H9 (cell line): ENCODE data around the gene MAST1. TPM values are rescaled to one million over a fixed set of nuclear protein-coding genes. Genes with fewer than 3 reads are reported as not detected.

ENCODE experiments used
- DNase-seq: peaks from one replicate; pipeline ENCODE4 v3.0.0-alpha.2; 2017
- H2AFZ ChIP-seq: one replicate; pipeline ENCODE4 v1.6.1; 2013; ENCODE audit warnings: mild to moderate bottlenecking, low read length, control low read depth, moderate library complexity
- H2AK5ac ChIP-seq: 2 replicates; pipeline ENCODE4 v1.6.1; 2013; ENCODE audit warnings: low read length, control low read depth, mixed read lengths; ENCODE audit not compliant: insufficient read length
- H2BK120ac ChIP-seq: one replicate; pipeline ENCODE4 v1.6.1; 2013; ENCODE audit warnings: low read depth, mild to moderate bottlenecking, low read length, control low read depth, inconsistent platforms; ENCODE audit not compliant: poor library complexity, severe bottlenecking
- H2BK12ac ChIP-seq: 2 replicates; pipeline ENCODE4 v1.6.1; 2013; ENCODE audit warnings: low read length, control low read depth, mixed read lengths, low read depth; ENCODE audit not compliant: insufficient read length
- H2BK15ac ChIP-seq: 2 replicates; pipeline ENCODE4 v1.6.1; 2013; ENCODE audit warnings: low read depth, low read length, control low read depth
- H2BK20ac ChIP-seq: one replicate; pipeline ENCODE4 v1.6.1; 2013; ENCODE audit warnings: low read depth, mild to moderate bottlenecking, low read length, control low read depth, inconsistent platforms; ENCODE audit not compliant: poor library complexity, severe bottlenecking
- H2BK5ac ChIP-seq: 2 replicates; pipeline ENCODE4 v1.6.1; 2013; ENCODE audit warnings: low read length, control low read depth, mixed read lengths; ENCODE audit not compliant: insufficient read length
- H3K14ac ChIP-seq: 2 replicates; pipeline ENCODE4 v1.6.1; 2013; ENCODE audit warnings: low read length, control low read depth; ENCODE audit not compliant: insufficient read depth
- H3K18ac ChIP-seq: 2 replicates; pipeline ENCODE4 v1.6.1; 2013; ENCODE audit warnings: low read depth, mild to moderate bottlenecking, mixed read lengths, low read length, control low read depth; ENCODE audit not compliant: insufficient read length
- H3K23ac ChIP-seq: 2 replicates; pipeline ENCODE4 v1.6.1; 2013; ENCODE audit warnings: low read length, control low read depth, mixed read lengths, low read depth; ENCODE audit not compliant: insufficient read length
- H3K23me2 ChIP-seq: 2 replicates; pipeline ENCODE4 v1.6.1; 2013; ENCODE audit warnings: low read depth, mild to moderate bottlenecking, mixed read lengths, low read length, control low read depth; ENCODE audit not compliant: insufficient read length, poor library complexity, severe bottlenecking
- H3K27ac ChIP-seq: 2 replicates; pipeline ENCODE4 v1.5.1; 2013; ENCODE audit warnings: low read length, control low read depth, mixed read lengths, low read depth; ENCODE audit not compliant: insufficient read length
- H3K27me3 ChIP-seq: 2 replicates; pipeline ENCODE4 v1.6.1; 2013; ENCODE audit warnings: low read length, control low read depth, inconsistent platforms; ENCODE audit not compliant: insufficient read depth
- H3K4ac ChIP-seq: 2 replicates; pipeline ENCODE4 v1.6.1; 2013; ENCODE audit warnings: low read depth, mild to moderate bottlenecking, control low read depth, inconsistent platforms, low read length, moderate library complexity
- H3K4me1 ChIP-seq: 2 replicates; pipeline ENCODE4 v1.6.1; 2013; ENCODE audit warnings: low read length, control low read depth, inconsistent platforms; ENCODE audit not compliant: insufficient read depth
- H3K4me2 ChIP-seq: 2 replicates; pipeline ENCODE4 v1.6.1; 2013; ENCODE audit warnings: low read length, control low read depth, mixed read lengths; ENCODE audit not compliant: insufficient read length, insufficient read depth
- H3K56ac ChIP-seq: 2 replicates; pipeline ENCODE4 v1.6.1; 2013; ENCODE audit warnings: low read depth, mild to moderate bottlenecking, mixed read lengths, low read length, control low read depth; ENCODE audit not compliant: insufficient read length
- H3K79me1 ChIP-seq: 2 replicates; pipeline ENCODE4 v1.6.1; 2013; ENCODE audit warnings: low read depth, mild to moderate bottlenecking, moderate library complexity, low read length, control low read depth, inconsistent platforms; ENCODE audit not compliant: insufficient read depth, poor library complexity, severe bottlenecking
- H3K79me2 ChIP-seq: 2 replicates; pipeline ENCODE4 v1.6.1; 2013; ENCODE audit warnings: low read length, control low read depth, inconsistent platforms; ENCODE audit not compliant: insufficient read depth
- H3K9ac ChIP-seq: 2 replicates; pipeline ENCODE4 v1.6.1; 2013; ENCODE audit warnings: low read length, control low read depth, mixed read lengths; ENCODE audit not compliant: insufficient read length; ENCODE audit errors: extremely low read depth
- H3K9me3 ChIP-seq: one replicate; pipeline ENCODE4 v1.6.1; 2013; ENCODE audit warnings: low read depth, low read length, inconsistent platforms; ENCODE audit not compliant: control insufficient read depth
- H3T11ph ChIP-seq: one replicate; pipeline ENCODE4 v1.6.1; 2013; ENCODE audit warnings: mild to moderate bottlenecking, low read length, control low read depth, inconsistent platforms
- H4K20me1 ChIP-seq: one replicate; pipeline ENCODE4 v1.6.1; 2013; ENCODE audit not compliant: control insufficient read depth, insufficient read length, insufficient read depth
- H4K5ac ChIP-seq: 2 replicates; pipeline ENCODE4 v1.6.1; 2013; ENCODE audit warnings: low read depth, mild to moderate bottlenecking, mixed read lengths, low read length, control low read depth; ENCODE audit not compliant: insufficient read length
- H4K8ac ChIP-seq: replicated peaks from 2 replicates; pipeline ENCODE4 v1.6.1; 2013; ENCODE audit warnings: low read length, control low read depth, mixed read lengths, low read depth; ENCODE audit not compliant: insufficient read length
- H4K91ac ChIP-seq: 2 replicates; pipeline ENCODE4 v1.6.1; 2013; ENCODE audit warnings: low read depth, mild to moderate bottlenecking, moderate library complexity, mixed read lengths, low read length, control low read depth; ENCODE audit not compliant: insufficient read length
- H3K27ac Mint-ChIP-seq, 3 experiments: 2 replicates in 2 of 3; 3 replicates in 1 of 3; pipeline ENCODE4 v1.8.0; 2020 to 2021; ENCODE audit warnings: mixed read lengths in 3 of 3, mild to moderate bottlenecking in 1 of 3, moderate library complexity in 1 of 3
- H3K27me3 Mint-ChIP-seq: 2 replicates; pipeline ENCODE4 v1.8.0; 2021; ENCODE audit warnings: low read depth, mild to moderate bottlenecking, moderate library complexity, mixed read lengths
- H3K36me3 Mint-ChIP-seq, 3 experiments: 2 replicates in 2 of 3; 3 replicates in 1 of 3; pipeline ENCODE4 v1.8.0; 2020 to 2021; ENCODE audit warnings: low read depth in 3 of 3, mixed read lengths in 3 of 3; ENCODE audit not compliant: insufficient read depth in 1 of 3
- H3K4me1 Mint-ChIP-seq, 2 experiments: 2 replicates each; pipeline ENCODE4 v1.8.0; 2020; ENCODE audit warnings: mixed read lengths in 2 of 2
- H3K4me3 Mint-ChIP-seq, 2 experiments: 2 replicates in 1 of 2; 3 replicates in 1 of 2; pipeline ENCODE4 v1.8.0; 2020 to 2021; ENCODE audit warnings: mild to moderate bottlenecking in 2 of 2, mixed read lengths in 2 of 2, moderate library complexity in 1 of 2
- H3K9me3 Mint-ChIP-seq, 2 experiments: 2 replicates in 1 of 2; 3 replicates in 1 of 2; pipeline ENCODE4 v1.8.0; 2020; ENCODE audit warnings: mild to moderate bottlenecking in 2 of 2, mixed read lengths in 2 of 2, moderate library complexity in 1 of 2
- WGBS: extraction: QIAGEN DNeasy Blood & Tissue Kit; methylation state at CpG from one replicate; pipeline ENCODE4 v1.1.7; 2013; ENCODE audit warnings: missing lambda C conversion rate, low lambda C conversion rate, mixed read lengths; ENCODE audit not compliant: insufficient read length; ENCODE audit errors: extremely low coverage; 5-methylcytosine and 5-hydroxymethylcytosine counted together
- total RNA-seq: library from RNA; stranded (reverse); gene quantifications from 2 replicates; pipeline ENCODE4 v1.2.1, GENCODE V29; 2021
- TF ChIP-seq, protein P1 (sequence below): fragments of 200-600 bp; sonication (generic); conservative IDR thresholded peaks from 3 replicates; pipeline ENCODE4 v1.8.0; 2021; ENCODE audit warnings: antibody characterized with exemption, mild to moderate bottlenecking

Gene MAST1
- total RNA-seq, 1 experiment from 2014 or later = 15.1 TPM

- WGBS = no CpG with 5 or more reads among the region's 46 CpGs
- H3K27me3 Mint-ChIP-seq = peaks cover 8% of the 10 kb centered on the region
- no peak overlapping the region for H3K23ac ChIP-seq
- no peak overlapping the region for H4K5ac ChIP-seq
- no peak overlapping the region for H3K56ac ChIP-seq
- H4K20me1 ChIP-seq = no peaks in the 10 kb centered on the region
- peak overlapping the region; percentile 63 to 91 (median 90); a peak in 5 of 7 replicates for H3K27ac Mint-ChIP-seq
- no peak overlapping the region for H2AFZ ChIP-seq
- DNase-seq = peak; percentile 93
- no peak overlapping the region for H3K9ac ChIP-seq
- H3K9me3 Mint-ChIP-seq = no peaks in the 10 kb centered on the region
- H3T11ph ChIP-seq = no peak overlapping the region
- peaks cover 0 to 2% (median 0%) of the 10 kb centered on the region in 3 experiments; a peak in 3 of 7 replicates for H3K36me3 Mint-ChIP-seq
- no peak overlapping the region for H4K8ac ChIP-seq
- no peaks in the 10 kb centered on the region for H3K79me2 ChIP-seq
- H3K27me3 ChIP-seq = no peaks in the 10 kb centered on the region
- H2AK5ac ChIP-seq = no peak overlapping the region
- no peak overlapping the region for H2BK20ac ChIP-seq
- no peaks in the 10 kb centered on the region for H3K9me3 ChIP-seq
- H4K91ac ChIP-seq = no peak overlapping the region
- no peak overlapping the region for H3K14ac ChIP-seq
- H2BK5ac ChIP-seq = no peak overlapping the region
- no peak overlapping the region for H3K27ac ChIP-seq
- H3K4me1 ChIP-seq = peaks cover 2% of the 10 kb centered on the region; the same call in 1 of the 2 replicates
- peak overlapping the region; percentile 54 for H3K18ac ChIP-seq
- H2BK12ac ChIP-seq = no peak overlapping the region
- no peak overlapping the region for H2BK120ac ChIP-seq
- peak overlapping the region; percentile 39 for H3K4me2 ChIP-seq
- H3K79me1 ChIP-seq = no peaks in the 10 kb centered on the region
- H3K4me1 Mint-ChIP-seq = peaks cover 16 to 26% of the 10 kb centered on the region in 2 experiments
- H3K4ac ChIP-seq = no peak overlapping the region
- H3K4me3 Mint-ChIP-seq = peak overlapping the region; percentile 63 to 85
- peaks cover 10% of the 10 kb centered on the region for H3K23me2 ChIP-seq
- H2BK15ac ChIP-seq = no peak overlapping the region
- TF ChIP-seq, protein P1, sequence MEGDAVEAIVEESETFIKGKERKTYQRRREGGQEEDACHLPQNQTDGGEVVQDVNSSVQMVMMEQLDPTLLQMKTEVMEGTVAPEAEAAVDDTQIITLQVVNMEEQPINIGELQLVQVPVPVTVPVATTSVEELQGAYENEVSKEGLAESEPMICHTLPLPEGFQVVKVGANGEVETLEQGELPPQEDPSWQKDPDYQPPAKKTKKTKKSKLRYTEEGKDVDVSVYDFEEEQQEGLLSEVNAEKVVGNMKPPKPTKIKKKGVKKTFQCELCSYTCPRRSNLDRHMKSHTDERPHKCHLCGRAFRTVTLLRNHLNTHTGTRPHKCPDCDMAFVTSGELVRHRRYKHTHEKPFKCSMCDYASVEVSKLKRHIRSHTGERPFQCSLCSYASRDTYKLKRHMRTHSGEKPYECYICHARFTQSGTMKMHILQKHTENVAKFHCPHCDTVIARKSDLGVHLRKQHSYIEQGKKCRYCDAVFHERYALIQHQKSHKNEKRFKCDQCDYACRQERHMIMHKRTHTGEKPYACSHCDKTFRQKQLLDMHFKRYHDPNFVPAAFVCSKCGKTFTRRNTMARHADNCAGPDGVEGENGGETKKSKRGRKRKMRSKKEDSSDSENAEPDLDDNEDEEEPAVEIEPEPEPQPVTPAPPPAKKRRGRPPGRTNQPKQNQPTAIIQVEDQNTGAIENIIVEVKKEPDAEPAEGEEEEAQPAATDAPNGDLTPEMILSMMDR = peak; percentile 96
Measured at GRCh38 chr19:12825254-12826131, 12.8 kb upstream of the MAST1 start.
